Stimulated activated CD8-positive, alpha-beta memory T cell treated with anti-CD3 and anti-CD28 coated beads, Interleukin-15, amount 100 ng/mL, for 4 hours (primary cell): ENCODE results near the gene NDUFAF2.
A peak's percentile ranks its signal among the peaks of the same experiment; 100 is the strongest.
"Not testable (repeated sequence)": the region's sequence is repeated elsewhere in the genome, so short reads cannot be mapped to it uniquely, and the experiment has no call there.

ENCODE experiments used
- DNase-seq, 2 donors: peaks; one replicate each; pipeline ENCODE4 v3.0.0-alpha.2; 2020; ENCODE audit warnings: low read depth in 2 of 2

The NDUFAF2 gene

GRCh38 chr5:60944904-60945812, at the start of gene NDUFAF2, which contains the start of gene ERCC8:
NDUFAF2 (plus strand) TSS chr5:60945205; CDS start chr5:60945256, 51 bp downstream.
ERCC8 (minus strand) TSS chr5:60945070; CDS start chr5:60945008, 62 bp downstream.
- DNase-seq = peak; percentile 73 to 75

GRCh38 chr5:60896991-60897390, 48.0 kb upstream of the NDUFAF2 start:
- DNase-seq = no peak

DNA sequence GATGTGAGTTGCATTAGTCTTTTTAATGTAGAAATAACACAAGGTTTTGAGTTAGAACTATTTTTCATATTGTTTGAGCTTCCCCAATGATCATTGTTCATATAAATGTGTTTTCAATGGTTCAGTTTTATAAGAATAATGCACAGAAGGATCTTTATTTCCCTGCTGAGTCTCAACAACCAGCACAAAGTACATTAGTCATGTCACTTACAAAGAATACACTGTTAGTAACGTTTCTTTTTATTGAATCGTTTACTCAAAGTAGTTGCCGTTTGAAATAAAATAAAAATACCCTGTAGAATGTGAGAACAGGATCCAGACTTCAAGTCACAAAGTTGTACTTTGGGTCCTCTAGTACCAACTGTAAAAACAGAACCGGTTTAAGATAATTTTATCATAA, 41.6 kb upstream of the NDUFAF2 start:
- DNase-seq = no peak

DNA sequence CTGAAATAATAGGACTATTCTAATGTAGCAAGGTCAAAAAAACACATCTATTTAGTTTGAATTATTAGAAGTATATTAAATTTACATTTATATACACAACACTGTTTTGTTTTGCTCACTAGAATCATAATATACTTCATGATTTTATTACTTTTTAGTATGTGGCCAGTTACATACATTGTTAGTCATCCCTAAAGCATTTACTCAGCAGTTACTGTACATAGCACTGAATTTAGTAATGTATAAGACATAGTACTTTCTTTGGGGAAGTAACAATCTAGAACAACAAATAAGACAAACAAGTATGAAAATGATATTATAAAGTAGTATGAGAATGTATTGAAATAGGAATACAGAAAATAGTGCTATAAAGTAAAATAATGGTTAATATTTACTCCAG, 28.4 kb upstream of the NDUFAF2 start:
- DNase-seq = no peak

GRCh38 chr5:60918466-60918865, 26.5 kb upstream of the NDUFAF2 start:
- no peak for DNase-seq

GRCh38 chr5:60927450-60927849, 17.6 kb upstream of the NDUFAF2 start:
- no peak for DNase-seq

GRCh38 chr5:60929024-60929423, 16.0 kb upstream of the NDUFAF2 start:
- DNase-seq = no peak

GRCh38 chr5:60943624-60944023, 1.4 kb upstream of the NDUFAF2 start:
- DNase-seq = no peak

DNA sequence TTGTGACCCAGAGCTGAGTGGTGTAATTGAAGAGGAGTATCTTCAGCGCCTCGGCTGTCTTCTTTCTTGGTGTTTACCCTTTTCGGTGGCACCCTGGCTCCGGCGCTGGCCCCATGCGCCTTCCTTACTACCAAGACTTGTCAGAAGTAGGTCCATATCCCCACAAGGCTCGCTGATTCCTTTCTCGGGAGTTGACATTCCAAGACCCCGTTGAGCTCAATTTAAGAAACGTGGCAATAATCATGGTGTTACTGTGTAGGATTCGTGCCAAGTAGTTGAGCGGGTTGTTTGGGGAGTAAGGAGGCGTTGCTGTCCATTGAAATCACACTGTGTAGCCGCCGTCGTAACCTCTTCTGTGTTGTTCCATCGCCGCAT, 795 bp downstream of the NDUFAF2 start:
- no peak for DNase-seq

GRCh38 chr5:60948738-60949137, 3.7 kb downstream of the NDUFAF2 start:
- DNase-seq = no peak

GRCh38 chr5:60955239-60955638, 10.2 kb downstream of the NDUFAF2 start:
- no peak for DNase-seq

DNA sequence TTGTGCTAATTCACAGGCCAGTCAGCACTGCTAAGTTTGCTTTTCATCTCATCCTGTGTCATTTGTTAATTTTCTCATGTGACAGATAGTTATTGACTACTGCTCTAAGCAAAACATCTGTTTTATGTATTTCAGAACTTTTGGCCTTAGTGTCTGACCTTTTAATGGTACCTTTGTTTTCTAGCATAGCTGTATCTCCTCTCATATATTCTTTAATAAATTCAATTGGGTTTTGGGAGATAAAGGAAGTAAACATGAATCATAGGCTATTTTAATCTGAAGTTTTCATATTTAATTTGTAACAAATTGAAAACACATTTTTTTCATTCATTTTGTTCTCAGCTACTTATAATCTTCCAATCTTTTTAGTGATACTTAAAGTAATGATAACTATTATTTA, 13.1 kb downstream of the NDUFAF2 start:
- DNase-seq = no peak

- DNase-seq = no peak
These were observed 13.7 kb downstream of the NDUFAF2 start for GRCh38 chr5:60958712-60959111.

DNA sequence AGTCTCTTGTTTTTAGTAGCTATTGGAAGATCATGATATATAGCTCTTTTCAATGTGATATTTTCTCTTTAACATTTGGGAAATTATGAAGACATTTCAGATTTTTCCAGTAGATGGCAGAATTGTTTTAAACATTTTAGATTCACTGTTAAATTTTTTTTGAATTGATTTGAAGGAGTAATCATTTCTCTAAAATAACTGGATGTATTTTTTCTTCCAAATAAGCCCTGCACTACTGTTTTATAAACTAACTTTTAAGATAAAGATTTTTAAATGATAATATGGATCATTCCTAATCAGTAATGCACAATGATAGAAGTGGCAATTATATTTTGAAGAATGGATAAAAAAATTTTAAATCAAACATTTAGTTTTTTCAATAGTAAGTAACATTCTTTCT, 14.2 kb downstream of the NDUFAF2 start:
- no peak for DNase-seq

GRCh38 chr5:60960591-60960990, 15.6 kb downstream of the NDUFAF2 start:
- no peak for DNase-seq

GRCh38 chr5:60961685-60962084, 16.7 kb downstream of the NDUFAF2 start:
- no peak for DNase-seq

DNA sequence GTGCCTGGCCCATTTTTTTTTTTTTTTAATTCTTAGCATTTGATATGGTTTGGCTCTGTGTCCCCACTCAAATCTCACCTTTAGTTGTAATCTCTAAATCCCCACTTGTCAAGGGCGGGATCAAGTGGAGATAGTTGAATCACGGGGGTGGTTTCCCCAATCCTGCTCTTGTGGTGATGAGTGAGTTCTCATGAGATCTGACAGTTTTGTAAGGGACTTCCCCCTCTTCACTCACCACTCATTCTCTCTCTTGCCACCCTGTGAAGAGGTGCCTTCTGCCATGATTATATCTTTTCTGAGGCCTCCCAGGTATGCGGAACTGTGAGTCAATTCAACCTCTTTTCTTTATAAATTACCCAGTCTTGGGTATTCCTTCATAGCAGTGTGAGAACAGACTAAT, 27.2 kb downstream of the NDUFAF2 start:
- peak in 1 of 2 donors; percentile 27 for DNase-seq

GRCh38 chr5:60977956-60978737, 33.1 kb downstream of the NDUFAF2 start:
- DNase-seq = no peak

- no peak for DNase-seq
These were observed 34.0 kb downstream of the NDUFAF2 start for GRCh38 chr5:60978968-60979367.

DNA sequence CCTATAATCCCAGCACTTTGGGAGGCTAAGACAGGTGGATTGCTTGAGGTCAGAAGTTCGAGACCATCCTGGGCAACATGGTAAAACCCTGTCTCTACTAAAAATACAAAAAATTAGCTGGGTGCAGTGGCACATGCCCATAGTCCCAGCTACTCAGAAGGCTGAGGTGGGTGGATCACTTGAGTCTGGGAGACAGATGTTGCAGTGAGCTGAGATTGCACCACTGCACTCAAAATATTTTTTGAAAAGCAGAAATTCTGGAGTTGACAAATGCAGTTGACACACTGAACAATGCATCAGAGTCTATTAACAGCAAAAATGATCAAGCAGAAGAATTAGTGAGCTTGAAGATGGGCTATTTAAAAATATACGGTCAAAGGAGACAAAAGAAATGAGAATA, 35.5 kb downstream of the NDUFAF2 start:
- no peak for DNase-seq

GRCh38 chr5:60982127-60982526, 37.1 kb downstream of the NDUFAF2 start:
- DNase-seq = not testable (repeated sequence)

GRCh38 chr5:60989790-60990189, 44.8 kb downstream of the NDUFAF2 start:
- no peak for DNase-seq

DNA sequence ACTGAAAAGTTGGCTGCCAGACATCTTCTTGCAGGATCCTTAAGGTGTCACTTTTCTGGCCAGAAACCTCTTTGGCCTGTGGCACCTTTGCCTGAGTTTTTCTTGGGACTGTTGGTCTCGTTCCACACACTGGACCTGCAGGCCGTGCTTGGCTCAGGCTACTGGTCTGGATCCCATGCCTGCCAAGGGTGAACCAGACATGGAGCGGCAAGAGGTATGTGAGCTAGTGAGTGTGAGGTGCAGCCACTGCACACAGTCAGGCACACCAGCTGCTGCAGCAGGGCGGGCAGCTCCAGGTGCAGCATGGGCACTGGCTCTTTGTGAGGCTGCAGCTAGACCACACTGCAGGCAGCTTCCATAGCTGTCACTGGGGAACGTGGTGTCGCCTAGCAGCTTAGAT, 47.9 kb downstream of the NDUFAF2 start:
- DNase-seq = no peak
